Measurements from ENCODE around the gene TAGLN.

TAGLN gene

GRCh38 chr11:117166491-117166890 is 32.7 kb upstream of the TAGLN start:
- no peaks in the 10 kb centered on the region for H3K27me3 Mint-ChIP-seq (ENCODE audit: low read depth, poor library complexity)
- H3K4me1 Mint-ChIP-seq: peaks cover 27% of the 10 kb centered on the region
- H3K9me3 Mint-ChIP-seq: no peaks in the 10 kb centered on the region
- DNase-seq: no peak
- no peak for TF ChIP-seq CTCF (IDR thresholded peaks at IDR 0.05)
- H3K36me3 Mint-ChIP-seq (ENCODE audit: low read depth): peaks cover 66% of the 10 kb centered on the region
- H3K27ac Mint-ChIP-seq: no peak overlapping the region
- no peak overlapping the region for H3K4me3 Mint-ChIP-seq

DNA sequence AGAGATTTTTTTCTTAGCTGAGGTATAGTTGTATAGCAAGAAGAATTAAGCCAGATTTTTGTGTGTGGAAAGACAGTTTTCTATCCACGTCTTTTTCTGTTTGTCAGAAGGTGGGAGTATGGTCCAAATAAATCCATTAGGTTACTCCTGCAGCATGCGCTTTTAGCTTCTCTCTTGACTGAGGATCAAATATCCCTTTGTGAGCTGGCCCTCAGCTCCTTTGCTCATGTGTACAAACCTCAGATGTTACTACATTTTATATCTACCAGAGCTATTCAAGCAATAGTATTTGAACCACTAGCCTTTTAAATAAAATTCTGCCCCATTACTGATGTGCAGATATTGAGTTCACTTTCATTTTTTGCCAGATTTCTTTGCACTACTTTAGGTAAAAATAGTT is 29.4 kb upstream of the TAGLN start:
- no peak for DNase-seq
- H3K36me3 Mint-ChIP-seq (ENCODE audit: low read depth): peaks cover 35% of the 10 kb centered on the region
- H3K9me3 Mint-ChIP-seq: no peaks in the 10 kb centered on the region
- H3K4me1 Mint-ChIP-seq: peaks cover 54% of the 10 kb centered on the region
- peak overlapping the region; percentile 66 for H3K4me3 Mint-ChIP-seq
- peak overlapping the region; percentile 88 for H3K27ac Mint-ChIP-seq
- no peak for TF ChIP-seq CTCF (IDR thresholded peaks at IDR 0.05)
- H3K27me3 Mint-ChIP-seq (ENCODE audit: low read depth, poor library complexity): no peaks in the 10 kb centered on the region

DNA sequence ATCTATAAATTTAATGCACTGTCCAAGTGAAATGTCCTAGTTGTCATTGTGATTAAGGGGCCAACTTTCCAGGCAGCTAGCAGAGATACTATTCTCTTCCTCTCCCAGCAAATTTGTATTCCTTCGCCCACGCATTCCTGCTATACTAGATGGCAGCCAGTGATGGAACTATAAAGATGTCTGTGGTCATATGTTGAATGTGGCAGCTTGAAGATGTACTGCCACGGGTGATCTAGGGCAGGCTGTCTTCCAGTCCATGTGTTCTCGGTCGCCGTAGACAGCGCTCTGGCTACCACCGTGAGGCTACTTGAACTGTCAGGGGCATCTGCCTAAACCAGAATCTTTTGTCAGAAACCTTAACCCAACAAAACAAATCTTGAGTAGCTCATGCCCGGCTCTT is 29.0 kb upstream of the TAGLN start:
- DNase-seq: no peak
- Mint-ChIP-seq H3K27me3 (ENCODE audit: low read depth, poor library complexity) (no peaks in the 10 kb centered on the region), H3K36me3 (ENCODE audit: low read depth) (peaks cover 32% of the 10 kb centered on the region), H3K4me1 (peaks cover 59% of the 10 kb centered on the region), H3K27ac (peak overlapping the region; percentile 88), H3K9me3 (no peaks in the 10 kb centered on the region), H3K4me3 (peak overlapping the region; percentile 66)
- no peak for TF ChIP-seq CTCF (IDR thresholded peaks at IDR 0.05)

DNA sequence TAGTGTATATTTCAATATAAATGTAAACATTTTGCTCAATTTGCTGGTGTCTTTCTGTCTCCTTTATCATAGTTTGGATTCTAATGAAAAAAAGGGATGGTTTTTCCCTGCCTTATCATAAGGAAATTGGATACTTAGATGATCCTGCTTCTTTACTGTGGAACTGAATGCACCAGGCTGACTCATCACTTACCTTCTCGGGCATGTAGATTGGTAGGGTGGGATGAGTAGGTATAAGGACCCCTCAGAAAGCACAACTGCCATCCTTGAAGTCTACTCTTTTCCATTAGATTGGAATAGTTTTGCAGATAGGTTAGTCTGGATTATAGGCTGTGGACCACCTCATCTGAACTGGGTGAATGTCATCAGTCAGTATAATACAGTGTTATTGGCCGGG is 28.2 kb upstream of the TAGLN start:
- Mint-ChIP-seq H3K36me3 (ENCODE audit: low read depth) (peaks cover 24% of the 10 kb centered on the region), H3K27me3 (ENCODE audit: low read depth, poor library complexity) (no peaks in the 10 kb centered on the region), H3K4me3 (no peak overlapping the region), H3K4me1 (peaks cover 64% of the 10 kb centered on the region), H3K9me3 (no peaks in the 10 kb centered on the region), H3K27ac (peak overlapping the region; percentile 83)
- no peak for TF ChIP-seq CTCF (IDR thresholded peaks at IDR 0.05)
- no peak for DNase-seq

DNA sequence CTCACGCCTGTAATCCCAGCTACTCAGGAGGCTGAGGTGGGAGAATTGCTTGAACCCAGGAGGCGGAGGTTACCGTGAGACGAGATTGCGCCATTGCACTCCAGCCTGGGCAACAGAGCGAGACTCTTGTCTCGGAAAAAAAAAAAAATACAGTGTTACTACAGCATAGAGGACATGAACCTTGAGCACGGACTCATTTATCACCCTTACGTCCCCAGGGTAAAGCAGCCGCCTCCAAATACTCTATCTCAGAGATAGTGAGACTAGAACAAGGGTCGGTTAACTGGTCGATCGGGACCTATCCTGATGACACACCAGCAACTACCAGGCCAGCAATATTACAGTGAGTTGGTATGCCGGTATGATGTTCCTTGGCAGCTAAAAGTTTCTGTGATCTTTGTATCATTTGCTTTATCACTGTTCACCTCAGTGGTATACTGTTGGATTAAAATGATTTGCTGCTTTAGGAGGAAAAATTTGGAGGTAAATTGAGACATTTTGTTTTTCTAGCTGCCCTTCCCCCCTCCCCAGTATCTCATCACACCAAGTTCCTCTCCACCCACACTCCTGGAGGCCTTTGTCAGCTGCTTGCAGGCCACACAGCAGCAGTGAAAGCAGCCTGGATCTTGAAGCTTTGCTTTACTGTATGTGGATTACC is 27.6 kb upstream of the TAGLN start:
- no peak for TF ChIP-seq CTCF (IDR thresholded peaks at IDR 0.05)
- peaks cover 64% of the 10 kb centered on the region for H3K4me1 Mint-ChIP-seq
- H3K9me3 Mint-ChIP-seq: no peaks in the 10 kb centered on the region
- peak overlapping the region; percentile 60 for H3K4me3 Mint-ChIP-seq
- no peak for DNase-seq
- no peaks in the 10 kb centered on the region for H3K27me3 Mint-ChIP-seq (ENCODE audit: low read depth, poor library complexity)
- H3K36me3 Mint-ChIP-seq (ENCODE audit: low read depth): peaks cover 19% of the 10 kb centered on the region
- peak overlapping the region; percentile 98 for H3K27ac Mint-ChIP-seq

DNA sequence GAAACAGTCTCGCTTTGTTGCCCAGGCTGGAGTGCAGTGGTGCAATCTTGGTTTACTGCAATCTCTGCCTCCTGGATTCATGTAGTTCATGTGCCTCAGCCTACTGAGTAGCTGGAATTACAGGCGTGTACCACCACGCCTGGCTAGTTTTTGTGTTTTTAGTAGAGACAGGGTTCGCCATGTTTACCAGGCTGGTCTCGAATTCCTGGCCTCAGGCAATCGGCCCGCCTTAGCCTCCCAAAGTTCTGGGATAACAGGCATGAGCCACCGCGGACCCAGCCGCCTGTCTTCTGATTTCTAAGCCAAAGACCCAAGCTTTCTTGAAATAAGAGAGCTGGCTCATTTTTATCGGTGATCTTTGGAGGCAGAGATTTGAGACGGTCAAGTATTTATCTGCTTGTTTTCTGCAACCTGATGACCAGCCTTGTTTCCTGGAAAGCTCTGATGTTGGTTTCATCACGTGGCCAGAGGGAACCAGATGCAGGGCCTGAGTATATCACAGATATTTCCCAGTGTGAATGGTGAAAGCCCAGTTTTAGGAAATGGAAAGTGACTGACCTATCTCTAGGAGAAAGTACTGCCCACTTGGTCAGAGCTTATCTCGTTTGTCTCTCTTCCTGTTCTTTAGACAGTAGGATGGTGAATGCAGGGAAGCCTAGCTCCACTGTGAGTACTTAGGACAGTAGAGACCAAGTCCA is 26.3 kb upstream of the TAGLN start:
- Mint-ChIP-seq H3K27ac (peak overlapping the region; percentile 87), H3K27me3 (ENCODE audit: low read depth, poor library complexity) (no peaks in the 10 kb centered on the region), H3K9me3 (no peaks in the 10 kb centered on the region), H3K36me3 (ENCODE audit: low read depth) (peaks cover 8% of the 10 kb centered on the region), H3K4me1 (peaks cover 68% of the 10 kb centered on the region), H3K4me3 (peak overlapping the region; percentile 6)
- TF ChIP-seq CTCF (IDR thresholded peaks at IDR 0.05): no peak
- no peak for DNase-seq
